ENCODE results near the gene OSMR.
A peak's percentile ranks its signal among the peaks of the same experiment; 100 is the strongest.

The OSMR gene

DNA sequence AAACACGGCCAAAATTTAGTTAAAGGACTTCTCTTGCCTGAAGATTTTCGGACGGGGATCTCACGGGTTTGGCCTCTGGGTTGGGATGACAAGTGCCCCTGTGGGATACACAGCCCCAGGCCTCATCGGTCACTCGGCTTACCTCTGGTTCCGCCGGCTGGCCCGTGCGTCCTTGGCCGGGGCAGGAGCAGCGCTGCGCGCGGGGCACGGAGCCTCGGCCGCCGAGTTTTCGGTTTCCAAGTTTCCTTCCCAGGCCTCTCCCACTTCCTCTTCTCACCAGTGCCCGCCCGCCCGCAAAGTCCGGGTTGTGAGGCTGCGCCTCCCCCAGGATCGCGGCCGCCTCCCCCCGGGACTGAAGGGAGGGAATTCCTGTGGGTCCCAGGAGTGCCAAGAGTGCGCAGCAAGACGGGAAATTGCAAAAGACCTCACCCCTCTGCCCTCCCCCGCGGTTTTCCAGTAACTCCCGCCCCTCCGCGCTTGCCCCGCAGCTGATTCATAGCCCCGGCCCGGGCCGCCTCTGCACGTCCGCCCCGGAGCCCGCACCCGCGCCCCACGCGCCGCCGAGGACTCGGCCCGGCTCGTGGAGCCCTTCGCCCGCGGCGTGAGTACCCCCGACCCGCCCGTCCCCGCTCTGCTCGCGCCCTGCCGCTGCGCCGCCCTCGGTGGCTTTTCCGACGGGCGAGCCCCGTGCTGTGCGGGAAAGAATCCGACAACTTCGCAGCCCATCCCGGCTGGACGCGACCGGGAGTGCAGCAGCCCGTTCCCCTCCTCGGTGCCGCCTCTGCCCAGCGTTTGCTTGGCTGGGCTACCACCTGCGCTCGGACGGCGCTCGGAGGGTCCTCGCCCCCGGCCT, at the start of gene OSMR:
TSS of gene OSMR (plus strand) at position 487 of the 853 bp plus-strand sequence. CDS start 23,033 bp downstream, outside the sequence.
- peak; percentile 99 for DNase-seq (ENCODE audit: low read depth)

DNA sequence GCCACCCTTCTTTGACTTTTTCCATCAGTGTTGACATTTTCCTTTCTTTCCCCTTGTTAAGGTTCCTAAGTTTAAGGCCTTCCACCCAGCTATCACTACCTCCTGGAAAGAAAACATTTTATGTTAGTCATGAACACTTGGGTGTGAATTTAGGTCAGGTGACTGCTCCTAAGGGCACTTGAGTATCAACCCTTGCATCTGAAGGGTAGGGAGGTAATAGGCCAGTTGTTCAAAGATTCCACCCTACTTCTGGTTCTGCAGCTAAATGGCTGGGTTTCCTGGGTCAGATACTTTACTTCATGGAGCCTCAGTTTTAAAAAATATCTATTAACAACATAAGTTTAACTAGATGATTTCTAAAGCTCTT, 49.1 kb upstream of the OSMR start:
- DNase-seq (ENCODE audit: low read depth): no peak

DNA sequence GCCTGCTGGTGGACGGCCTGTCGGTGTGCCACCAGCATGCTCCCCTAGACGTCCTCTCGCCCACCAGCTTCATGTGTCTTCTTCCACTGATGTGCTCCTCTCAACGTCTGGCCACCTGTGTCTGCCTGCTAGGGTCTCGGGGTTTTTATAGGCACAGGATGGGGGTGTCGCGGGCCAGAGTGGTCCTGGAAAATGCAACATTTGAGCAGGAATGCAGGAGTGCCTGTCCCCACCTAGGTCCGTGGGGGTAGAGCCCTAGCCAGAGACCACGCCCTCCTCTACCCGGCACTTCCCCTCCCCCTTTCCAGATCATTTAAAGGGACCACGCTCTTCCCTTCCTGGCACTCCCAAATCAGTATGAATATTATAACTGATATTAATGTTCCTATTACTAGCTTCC, 48.0 kb upstream of the OSMR start:
- DNase-seq (ENCODE audit: low read depth): no peak

DNA sequence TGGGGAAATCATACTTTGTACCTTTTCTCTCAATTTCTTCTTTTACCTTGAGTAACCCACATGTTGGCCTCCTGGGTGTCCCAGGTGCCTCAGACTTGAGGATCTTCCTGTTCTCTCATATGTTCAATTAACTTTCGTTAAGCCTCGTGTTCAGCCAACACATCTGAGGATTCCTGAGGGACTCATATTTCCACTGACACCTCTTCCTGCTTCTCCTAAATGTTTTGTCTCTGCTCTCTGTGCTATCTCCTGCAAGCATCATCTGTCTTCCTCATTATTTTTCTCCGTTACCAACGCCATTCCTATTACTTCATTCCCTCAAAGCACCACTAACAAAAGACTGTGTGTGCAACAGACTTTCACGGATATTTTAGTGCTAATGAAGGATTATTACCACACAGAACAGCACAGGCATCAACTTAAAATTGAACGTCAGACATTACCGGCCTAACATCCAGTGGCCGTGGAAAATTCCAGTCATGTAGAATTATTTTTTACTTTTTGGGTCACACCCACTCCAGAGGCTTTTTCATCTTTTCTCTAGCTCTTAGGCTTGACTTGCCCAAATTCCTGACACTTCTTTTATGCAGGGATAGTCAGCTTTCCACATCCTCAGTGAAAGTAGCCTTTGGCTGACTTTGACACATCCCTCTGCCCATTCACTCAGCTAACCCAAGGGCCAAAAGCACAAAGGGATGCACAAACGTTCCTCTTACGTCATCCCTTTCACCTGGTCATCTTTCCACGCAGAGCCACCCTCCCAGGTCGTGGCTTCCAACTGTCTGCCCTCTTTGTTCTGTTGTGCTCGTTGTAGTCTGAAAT, 46.0 kb upstream of the OSMR start:
- no peak for DNase-seq (ENCODE audit: low read depth)

DNA sequence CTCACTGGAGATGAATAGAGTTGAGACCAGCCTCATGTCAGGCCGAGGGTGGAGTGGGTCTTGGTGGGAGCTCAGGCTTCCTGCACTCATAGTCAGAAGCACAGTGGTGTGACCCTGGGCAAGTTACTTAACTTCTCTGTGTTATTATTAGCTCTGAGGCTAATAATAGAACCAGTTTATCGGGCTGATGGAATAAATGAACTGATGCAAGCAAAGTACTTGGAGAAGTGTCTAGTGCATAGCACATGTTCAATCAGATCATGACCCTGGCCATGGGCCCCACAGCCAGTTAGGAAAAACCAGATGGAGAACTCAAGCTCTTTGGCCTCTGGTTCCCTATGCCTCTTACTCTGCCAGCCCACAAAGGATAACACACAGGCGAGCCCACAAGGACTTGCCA, 45.3 kb upstream of the OSMR start:
- DNase-seq (ENCODE audit: low read depth): no peak

DNA sequence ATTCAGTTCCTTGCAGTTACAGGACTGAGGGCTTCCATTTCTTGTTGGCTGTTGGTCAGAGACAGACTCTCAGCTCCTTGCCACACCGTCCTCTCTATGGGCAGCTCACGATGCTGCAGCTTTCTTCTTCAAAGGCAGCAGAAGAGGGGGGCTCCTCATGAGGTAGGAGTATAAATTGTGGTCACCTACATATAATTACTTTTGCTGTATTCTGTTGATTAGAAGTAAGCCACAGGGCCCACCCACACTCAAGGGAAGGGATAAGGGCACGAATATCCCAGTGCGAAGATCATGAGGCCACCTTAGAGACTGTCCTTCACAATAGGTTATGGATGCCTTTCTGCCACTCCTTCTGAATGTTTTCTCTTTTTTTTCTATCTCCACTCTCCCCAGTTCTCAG, 43.7 kb upstream of the OSMR start:
- DNase-seq (ENCODE audit: low read depth): no peak

DNA sequence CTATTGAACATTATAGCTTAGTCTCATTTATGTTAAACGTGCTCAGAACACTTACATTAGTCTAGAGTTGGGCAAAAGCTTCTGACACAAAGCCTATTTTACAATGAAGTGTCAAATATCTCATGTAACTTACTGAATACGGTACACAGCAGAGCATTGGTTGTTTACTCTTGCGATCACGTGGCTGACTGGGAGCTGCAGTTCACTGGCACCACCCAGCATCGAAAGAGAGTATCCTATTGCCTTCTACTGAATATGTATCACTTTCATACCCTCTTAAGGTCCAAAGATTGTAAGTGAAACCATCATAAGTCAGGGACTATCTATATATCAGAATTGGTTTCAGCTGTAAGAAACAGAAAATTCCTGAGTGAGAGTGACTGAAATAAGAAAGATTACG, 42.6 kb upstream of the OSMR start:
- DNase-seq (ENCODE audit: low read depth): no peak

DNA sequence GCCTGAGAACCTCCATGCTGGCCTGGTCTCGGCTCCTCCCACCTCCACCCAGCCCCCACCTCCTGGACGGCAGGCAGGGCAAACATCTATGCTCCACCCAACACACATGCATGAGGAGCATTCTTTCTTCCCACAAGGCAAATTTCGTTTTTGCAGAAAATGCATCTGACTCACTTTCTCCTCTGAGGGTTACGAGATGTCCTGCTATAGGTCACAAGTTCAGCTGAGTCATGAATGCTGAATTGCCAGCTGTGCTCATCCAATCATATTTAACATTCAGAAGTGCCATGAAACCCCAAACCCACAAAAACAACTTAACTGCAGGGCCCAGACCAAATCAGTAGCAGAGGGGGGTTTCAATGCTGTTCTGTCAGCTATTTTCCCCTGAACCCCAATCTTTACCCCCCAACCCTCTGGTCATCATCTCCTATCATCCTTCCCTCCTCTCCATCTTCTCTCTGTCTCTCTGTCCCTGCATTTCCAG, 39.0 kb upstream of the OSMR start:
- DNase-seq (ENCODE audit: low read depth): peak; percentile 97

DNA sequence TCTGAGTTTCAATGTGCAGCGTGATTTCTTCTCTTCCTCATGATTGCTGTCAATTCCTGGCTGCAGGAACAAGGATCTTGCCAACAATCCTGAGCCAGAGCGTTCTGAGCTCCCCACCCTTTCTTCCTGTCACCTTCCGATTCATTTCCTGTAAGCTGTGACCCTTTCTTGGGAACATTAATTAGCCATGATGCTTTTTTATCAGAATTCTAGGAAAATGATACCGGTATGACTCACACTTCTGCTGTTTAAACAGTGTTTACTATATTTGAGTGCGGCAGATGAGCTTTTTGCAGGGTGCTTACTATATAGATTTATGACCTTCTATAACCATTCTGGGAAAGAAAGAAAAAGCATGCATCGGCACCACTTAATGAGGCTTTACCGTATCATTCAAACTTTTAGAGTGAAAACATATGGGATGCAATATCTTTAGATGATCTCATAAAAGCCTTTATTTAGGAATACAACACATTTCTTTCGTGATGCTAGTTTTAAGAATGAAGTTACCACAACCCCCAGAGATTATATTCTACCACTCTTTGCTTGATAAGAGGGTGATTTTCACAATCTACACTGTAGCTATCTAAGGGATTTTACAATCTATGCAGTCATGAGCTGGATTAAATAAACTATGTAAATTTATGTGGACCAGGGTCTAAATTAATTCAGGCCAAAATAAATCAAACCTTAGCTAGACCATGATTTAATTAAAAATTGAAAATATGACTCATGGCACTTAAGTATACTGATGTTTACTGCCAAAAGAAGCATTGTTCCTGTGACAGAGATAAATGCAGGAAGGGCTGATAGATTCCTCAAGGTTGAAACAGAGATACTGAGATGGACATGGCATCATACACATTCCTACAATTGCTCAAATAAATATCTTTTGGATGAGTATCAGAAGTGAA, 38.0 kb upstream of the OSMR start:
- DNase-seq (ENCODE audit: low read depth): peak; percentile 85

DNA sequence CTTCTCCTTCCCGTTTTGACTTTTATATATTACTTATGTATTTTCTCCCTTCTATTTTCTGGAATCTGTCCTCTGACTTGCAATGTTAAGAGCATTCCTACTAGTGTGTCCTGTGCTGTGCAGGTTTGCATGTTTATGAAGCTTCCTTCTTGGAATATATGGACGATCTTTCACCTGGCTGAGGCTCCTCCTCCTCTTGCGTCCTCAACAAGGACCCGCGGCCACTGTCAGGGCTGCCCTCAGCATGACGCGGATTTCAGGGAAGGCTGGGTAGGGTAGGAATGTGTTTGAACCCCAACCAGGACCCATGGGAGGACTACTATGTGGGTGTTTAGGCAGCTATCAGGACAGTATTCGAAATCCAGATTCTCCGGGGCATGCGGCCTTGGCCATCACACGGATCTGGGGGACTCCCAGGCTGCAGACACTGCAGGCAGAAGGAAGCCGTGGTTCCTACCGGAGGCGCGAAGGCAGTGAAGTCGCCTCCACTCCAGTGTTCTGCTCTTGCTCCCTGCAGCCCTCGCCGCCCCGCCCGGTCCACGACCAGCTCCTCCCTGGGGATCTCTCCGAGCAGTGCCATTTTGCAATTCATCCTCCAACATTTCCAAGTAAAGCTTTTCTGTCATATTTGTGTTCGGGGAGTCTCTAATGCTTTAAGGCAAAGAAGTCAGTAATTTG, 37.0 kb upstream of the OSMR start:
- DNase-seq (ENCODE audit: low read depth): no peak

DNA sequence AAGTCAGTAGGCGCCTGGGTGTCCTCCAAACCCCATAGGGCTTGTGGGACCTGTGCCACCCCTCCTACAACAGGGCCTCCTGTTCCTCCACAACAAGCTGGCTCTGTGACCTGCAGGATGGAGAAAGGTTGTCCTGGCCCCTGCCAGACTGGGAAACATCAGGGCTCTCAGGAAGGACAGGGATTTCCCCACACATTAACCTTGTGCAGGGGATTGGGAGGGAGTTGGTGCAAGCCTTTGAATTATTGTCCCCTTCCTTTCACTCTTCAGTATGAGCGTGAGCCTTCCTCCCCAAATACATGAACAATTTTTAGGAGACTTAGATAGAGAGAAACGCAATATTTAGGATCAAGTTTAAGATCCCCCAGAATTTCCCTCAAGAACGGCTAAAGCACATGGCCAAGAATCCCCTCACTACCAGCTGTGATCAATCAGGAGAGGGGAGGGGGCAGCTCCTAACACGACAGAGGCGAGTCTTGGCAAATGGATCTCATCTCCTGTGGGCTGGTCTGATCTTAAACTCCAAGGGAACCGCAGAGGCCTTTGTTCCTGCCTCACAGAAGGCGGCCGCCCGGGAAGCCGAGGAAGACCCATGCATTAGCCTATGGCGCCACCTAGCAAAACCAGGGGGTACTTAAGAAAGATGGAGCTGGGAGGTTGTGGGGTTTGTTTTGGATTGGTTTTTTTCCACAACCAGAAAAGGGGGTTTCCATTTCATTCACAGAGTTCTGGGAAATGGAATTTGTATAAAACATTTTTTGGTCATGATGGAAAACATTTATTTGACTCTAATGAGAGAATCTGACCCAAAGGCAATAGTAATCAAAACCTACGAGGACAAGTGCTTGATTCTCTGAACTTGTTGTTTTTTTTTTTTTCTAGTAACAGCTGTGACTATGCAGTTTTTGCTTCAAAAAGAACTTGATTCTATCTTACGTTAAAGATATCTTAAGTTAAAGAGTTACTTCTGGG, 36.1 kb upstream of the OSMR start:
- peak; percentile 84 for DNase-seq (ENCODE audit: low read depth)

DNA sequence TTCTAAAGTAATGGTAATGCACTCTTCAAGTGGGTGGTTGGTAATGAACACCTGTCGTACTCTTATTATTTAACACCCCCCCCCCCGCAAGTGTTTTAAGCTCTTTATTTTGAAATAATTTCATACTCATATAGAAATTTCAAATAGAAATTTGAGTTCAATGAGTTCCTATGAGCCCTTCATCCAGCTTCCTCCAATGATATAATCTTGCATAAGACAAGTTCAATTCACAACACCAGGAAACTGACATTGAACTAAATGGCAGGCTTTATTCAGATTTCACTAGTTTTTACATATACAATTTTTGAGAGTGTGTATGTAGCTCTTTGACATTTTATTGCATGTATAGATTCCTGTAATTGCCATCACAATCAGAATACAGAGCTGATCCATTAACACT, 30.9 kb upstream of the OSMR start:
- no peak for DNase-seq (ENCODE audit: low read depth)

DNA sequence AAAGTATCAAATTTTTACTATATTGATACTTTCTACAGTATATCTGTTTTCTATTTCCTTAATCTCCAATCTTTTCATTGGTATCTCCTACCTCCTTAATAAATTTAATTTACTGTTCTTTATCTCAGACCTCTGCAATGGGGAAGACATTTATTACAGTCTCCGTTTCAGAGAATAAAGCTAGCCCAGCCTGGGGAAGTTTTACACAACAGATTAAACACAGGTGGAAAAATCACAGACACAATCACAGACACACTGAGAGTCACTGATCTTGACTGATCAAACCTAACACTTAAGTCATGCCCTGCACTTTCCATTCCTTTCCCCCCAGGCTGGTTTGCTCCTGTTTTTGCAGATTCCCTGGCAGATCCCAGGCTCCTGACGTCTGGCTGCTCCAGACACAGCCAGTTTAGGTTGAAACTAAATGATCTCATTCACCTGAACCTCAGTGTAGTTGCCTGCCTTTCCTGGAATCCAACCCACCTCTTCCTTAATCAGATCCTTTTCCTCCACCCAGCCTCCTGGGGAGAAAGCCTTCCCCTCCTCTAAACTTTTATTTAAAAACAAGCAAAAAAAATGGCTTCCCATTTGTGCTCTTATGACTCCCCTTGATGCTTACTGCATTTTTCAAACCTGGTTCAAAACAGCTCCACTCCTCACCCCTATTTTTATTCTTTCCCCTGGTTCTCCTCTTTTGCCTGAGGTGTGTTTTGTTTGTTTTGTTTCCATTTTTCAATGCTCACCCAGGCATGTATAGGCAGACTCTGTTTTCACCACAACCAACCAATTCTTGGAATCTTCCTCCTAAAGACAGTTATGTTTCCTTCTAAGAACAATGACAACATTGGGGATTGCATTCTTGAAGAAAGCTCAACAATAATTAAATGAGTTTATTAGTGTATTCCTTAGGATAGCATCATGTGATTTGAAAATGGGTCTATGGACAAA, 29.5 kb upstream of the OSMR start:
- no peak for DNase-seq (ENCODE audit: low read depth)

DNA sequence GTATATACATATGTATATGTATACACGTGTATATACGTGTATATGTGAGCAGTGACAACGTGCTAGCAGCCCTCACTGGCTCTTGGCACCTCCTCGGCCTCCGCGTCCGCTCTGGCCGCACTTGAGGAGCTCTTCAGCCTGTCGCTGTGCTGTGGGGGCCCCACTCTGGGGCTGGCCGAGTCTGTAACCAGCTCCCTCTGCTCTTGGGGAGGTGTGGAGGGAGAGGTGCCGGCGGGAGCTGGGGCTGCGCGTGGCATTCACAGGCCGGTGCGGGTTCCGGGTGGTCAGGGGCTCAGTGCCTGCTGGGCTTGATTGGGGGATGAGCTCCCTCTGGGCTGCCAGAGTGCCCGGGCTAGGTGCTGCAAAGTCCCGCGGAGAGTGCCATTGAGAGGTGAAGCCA, 24.1 kb upstream of the OSMR start:
- DNase-seq (ENCODE audit: low read depth): no peak

DNA sequence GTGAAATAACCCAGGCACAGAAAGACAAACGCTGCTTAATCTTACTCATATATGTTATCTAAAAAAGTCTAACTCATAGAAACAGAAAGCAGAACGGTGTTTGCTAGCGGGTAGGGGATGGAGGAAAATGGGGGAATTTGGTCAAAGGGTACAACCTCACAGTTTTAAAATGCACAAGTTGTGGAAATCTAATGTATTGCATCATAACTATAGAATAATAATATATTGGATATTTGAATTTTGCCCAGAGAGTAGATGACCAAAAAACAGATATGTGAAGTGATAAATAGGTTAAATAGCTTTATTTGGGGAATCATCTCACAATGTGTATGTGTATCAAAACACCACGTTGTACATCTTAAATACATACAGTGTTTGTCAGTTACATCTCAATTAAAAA, 22.3 kb upstream of the OSMR start:
- no peak for DNase-seq (ENCODE audit: low read depth)

DNA sequence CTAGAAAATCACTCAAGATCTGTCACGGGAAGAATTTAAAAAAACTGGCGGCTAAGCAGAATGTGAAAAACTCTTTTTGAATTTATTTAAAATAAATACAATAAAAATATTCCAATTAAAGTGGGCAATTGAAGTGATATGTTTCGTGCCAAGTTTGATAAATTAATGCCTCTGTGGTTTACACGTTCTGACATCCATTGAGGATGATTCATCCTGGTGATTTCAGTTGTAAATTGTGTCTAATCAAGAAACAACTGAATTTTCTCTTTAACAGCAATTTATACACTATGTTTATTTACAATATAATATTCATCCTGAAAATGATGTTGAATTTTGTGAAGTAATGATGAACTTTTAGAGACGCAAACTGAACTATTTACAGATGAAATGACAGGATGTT, 21.0 kb upstream of the OSMR start:
- no peak for DNase-seq (ENCODE audit: low read depth)

DNA sequence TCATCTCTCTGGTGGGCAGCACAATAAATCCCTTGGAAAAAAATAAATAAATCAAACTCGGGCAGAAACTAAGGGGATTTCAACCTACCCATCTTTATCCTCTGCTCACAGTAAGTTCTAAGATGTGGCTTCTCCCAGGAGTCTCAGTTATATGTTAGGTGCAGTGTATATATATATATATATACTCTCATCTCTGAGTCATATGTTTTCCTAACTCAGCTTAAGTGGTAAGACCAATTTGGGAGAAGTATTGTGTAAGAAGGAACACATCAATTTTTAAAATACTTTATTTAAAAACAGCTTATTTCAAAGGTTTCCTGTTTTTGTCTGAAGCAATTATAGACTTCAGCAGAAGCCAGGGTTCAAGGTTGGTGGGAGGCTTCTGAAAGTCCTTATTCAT, 20.3 kb upstream of the OSMR start:
- peak; percentile 56 for DNase-seq (ENCODE audit: low read depth)

DNA sequence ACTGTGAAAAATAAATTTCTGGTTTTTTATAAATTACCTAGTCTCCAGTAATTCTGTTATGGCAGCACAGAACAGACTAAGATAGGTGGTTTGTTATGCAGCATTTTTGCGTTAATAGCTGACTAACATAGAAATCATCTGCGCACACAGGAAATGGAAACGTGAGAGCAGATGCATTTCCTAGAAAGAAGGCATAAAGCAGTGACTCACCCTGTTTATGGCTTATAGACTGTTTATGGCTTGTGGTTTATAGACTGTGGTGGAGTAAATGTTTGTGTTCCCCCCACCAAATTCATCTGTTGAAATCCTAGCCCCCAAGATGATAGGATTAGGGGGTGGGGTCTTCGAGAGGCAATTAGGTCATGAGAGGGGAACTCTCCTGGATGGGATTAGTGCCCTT, 18.3 kb upstream of the OSMR start:
- peak; percentile 76 for DNase-seq (ENCODE audit: low read depth)

DNA sequence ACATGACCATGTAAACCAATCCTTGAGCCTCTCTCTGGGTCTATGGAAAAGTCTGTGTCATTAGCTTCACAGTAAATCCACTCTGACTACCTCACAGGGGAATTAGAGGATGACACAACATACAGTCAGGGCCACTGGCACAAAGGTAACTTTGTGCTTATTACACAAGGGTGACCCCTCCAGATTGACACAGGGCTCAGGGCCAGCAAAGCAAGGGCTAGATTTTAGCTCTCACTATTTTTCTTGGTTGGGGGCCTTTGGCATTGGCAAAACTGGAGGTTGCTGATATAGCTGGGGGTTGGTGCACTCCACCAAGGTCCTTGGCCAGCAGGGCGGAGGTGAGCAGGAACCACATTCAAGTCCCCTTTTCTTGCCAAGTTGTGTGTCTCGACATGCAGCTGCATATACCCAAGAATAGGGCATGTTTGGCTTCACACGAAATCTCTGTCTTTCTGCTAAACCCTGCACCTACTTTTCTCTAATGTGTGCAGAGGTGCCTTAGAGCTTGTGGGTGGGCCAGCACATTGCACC, 15.2 kb upstream of the OSMR start:
- peak; percentile 44 for DNase-seq (ENCODE audit: low read depth)

All from EH (cell line).